ENCODE data around the gene MT1A.

Gene MT1A

DNA sequence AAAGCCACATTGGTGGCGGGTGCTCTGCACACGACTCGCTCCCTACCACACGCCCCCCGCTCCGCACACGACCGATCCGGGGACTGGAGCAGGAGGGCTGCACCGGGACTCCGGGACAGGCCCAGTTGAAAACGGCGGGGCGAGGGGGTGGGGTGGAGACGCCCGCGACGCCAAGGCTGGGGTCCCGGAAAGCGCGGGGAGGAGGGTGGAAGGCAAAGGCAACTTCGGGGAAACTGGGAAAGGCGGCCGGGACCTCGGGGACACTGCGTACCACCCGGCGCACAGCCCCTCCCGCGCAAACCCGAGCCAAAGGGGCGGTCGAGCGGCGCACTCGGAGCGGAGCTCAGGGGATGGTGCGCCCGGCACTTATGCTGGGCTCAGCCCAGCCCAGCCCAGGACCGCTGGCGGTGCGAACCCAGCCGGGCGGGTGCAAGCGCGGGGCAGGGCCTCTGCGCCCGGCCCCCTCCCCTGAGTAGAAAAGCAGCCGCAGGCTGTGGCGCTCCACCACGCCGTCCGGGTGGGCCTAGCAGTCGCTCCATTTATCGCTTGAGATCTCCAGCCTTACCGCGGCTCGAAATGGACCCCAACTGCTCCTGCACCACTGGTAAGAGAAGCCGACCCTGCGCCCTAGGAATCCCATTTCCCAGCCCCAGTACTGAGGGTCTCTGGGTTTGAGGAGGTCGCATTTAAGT, 6.2 kb upstream of the MT1A start, which contains the start of gene MT1M:
Gene MT1M, plus strand, starts transcription at position 504 of the 692 bp plus-strand sequence. Its CDS starts 73 bp downstream, at position 577.
- no peak within 1 kb of the TSS for H3K27ac ChIP-seq (ENCODE audit: low read length)
- no peaks in the 10 kb centered on the region for H4K20me1 ChIP-seq (ENCODE audit: insufficient read depth, low read length)
- H3K79me2 ChIP-seq (ENCODE audit: low read length) = no peaks in the 10 kb centered on the region
- no peaks in the 10 kb centered on the region for H3K36me3 ChIP-seq (replicated peaks; ENCODE audit: insufficient read depth, low read length)
- no peaks in the 10 kb centered on the region for H3K9me3 ChIP-seq (replicated peaks; ENCODE audit: insufficient read depth, low read length)
- no peak within 1 kb of the TSS for H3K9ac ChIP-seq (ENCODE audit: low read length)
- peaks cover 71% of the 10 kb centered on the region for H3K27me3 ChIP-seq (replicated peaks; ENCODE audit: insufficient read depth, low read length)
- H2AFZ ChIP-seq (ENCODE audit: low read length) = no peak within 1 kb of the TSS
- no peak for DNase-seq
- no peak within 1 kb of the TSS for H3K4me3 ChIP-seq (ENCODE audit: low read length)
- H3K9me2 ChIP-seq (replicated peaks; ENCODE audit: insufficient read depth, low read length) = no peaks in the 10 kb centered on the region
- no peaks in the 10 kb centered on the region for H3K4me1 ChIP-seq (ENCODE audit: low read length)
- TF ChIP-seq, protein P1, sequence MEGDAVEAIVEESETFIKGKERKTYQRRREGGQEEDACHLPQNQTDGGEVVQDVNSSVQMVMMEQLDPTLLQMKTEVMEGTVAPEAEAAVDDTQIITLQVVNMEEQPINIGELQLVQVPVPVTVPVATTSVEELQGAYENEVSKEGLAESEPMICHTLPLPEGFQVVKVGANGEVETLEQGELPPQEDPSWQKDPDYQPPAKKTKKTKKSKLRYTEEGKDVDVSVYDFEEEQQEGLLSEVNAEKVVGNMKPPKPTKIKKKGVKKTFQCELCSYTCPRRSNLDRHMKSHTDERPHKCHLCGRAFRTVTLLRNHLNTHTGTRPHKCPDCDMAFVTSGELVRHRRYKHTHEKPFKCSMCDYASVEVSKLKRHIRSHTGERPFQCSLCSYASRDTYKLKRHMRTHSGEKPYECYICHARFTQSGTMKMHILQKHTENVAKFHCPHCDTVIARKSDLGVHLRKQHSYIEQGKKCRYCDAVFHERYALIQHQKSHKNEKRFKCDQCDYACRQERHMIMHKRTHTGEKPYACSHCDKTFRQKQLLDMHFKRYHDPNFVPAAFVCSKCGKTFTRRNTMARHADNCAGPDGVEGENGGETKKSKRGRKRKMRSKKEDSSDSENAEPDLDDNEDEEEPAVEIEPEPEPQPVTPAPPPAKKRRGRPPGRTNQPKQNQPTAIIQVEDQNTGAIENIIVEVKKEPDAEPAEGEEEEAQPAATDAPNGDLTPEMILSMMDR (IDR thresholded peaks at IDR 0.05; ENCODE audit: low read length) = no peak
- TF ChIP-seq EZH2phosphoT487 (IDR thresholded peaks at IDR 0.05; ENCODE audit: low read length) = no peak
- no peak for TF ChIP-seq EZH2 (optimal IDR thresholded peaks at IDR 0.05; ENCODE audit: low read depth, low read length)
- no peaks in the 10 kb centered on the region for H3F3A ChIP-seq (ENCODE audit: insufficient read depth, low read length)
- H3K4me2 ChIP-seq (ENCODE audit: low read depth, low read length) = no peak within 1 kb of the TSS

DNA sequence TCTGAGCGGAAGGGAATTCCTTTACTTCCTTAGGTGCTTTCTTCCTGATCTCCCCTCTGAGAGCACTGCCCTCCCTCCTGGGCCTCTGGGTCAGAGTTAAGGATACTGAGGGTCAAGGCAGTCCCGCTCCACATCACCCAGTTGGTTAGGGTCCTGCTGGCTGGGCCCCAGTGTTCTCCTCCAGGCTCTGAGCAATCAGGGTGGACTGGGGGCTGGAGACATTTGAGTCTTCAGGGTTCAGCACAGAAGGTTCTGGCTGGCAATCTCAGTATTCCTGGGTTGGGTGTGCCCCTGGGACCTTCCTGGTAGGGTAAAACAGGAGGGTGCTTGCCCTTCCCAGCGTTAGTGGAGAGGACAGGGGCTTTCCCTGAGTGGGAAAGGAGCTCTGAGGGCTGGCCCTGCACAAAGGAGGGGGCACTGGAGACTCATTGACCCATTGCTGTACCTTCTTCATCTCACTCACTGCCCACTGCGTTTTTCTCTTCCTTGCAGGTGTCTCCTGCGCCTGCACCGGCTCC, 5.6 kb upstream of the MT1A start:
- Histone ChIP-seq H3K79me2 (ENCODE audit: low read length) (no peaks in the 10 kb centered on the region), H3K4me2 (ENCODE audit: low read depth, low read length) (no peak overlapping the region), H3K36me3 (replicated peaks; ENCODE audit: insufficient read depth, low read length) (no peaks in the 10 kb centered on the region), H3K4me3 (ENCODE audit: low read length) (no peak overlapping the region), H2AFZ (ENCODE audit: low read length) (no peak overlapping the region), H3K9ac (ENCODE audit: low read length) (no peak overlapping the region), H3K9me2 (replicated peaks; ENCODE audit: insufficient read depth, low read length) (no peaks in the 10 kb centered on the region), H3K9me3 (replicated peaks; ENCODE audit: insufficient read depth, low read length) (no peaks in the 10 kb centered on the region), H3K27ac (ENCODE audit: low read length) (no peak overlapping the region), H3K27me3 (replicated peaks; ENCODE audit: insufficient read depth, low read length) (peaks cover 77% of the 10 kb centered on the region), H3K4me1 (ENCODE audit: low read length) (no peaks in the 10 kb centered on the region), H4K20me1 (ENCODE audit: insufficient read depth, low read length) (no peaks in the 10 kb centered on the region), H3F3A (ENCODE audit: insufficient read depth, low read length) (no peaks in the 10 kb centered on the region)
- no peak for DNase-seq
- TF ChIP-seq, protein P1 (IDR thresholded peaks at IDR 0.05; ENCODE audit: low read length) = no peak
- TF ChIP-seq EZH2phosphoT487 (IDR thresholded peaks at IDR 0.05; ENCODE audit: low read length) (no peak), EZH2 (optimal IDR thresholded peaks at IDR 0.05; ENCODE audit: low read depth, low read length) (no peak)

DNA sequence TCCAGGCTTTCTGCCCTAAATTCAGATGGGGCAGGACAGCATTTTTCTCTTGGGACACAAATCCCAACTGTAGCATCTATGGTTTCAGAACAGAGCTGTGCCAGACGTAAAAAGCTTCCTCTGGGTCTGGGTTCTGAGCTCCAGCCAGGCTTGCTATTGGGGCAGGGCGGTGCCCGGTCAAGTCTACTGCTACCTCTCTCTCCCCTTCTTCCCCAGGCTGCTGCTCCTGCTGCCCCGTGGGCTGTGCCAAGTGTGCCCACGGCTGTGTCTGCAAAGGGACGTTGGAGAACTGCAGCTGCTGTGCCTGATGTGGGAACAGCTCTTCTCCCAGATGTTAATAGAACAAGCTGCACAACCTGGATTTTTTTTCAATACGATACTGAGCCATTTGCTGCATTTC, 4.9 kb upstream of the MT1A start:
- Histone ChIP-seq H3F3A (ENCODE audit: insufficient read depth, low read length) (no peaks in the 10 kb centered on the region), H3K4me2 (ENCODE audit: low read depth, low read length) (no peak overlapping the region), H4K20me1 (ENCODE audit: insufficient read depth, low read length) (no peaks in the 10 kb centered on the region), H3K27ac (ENCODE audit: low read length) (no peak overlapping the region), H3K4me1 (ENCODE audit: low read length) (no peaks in the 10 kb centered on the region), H3K9me2 (replicated peaks; ENCODE audit: insufficient read depth, low read length) (no peaks in the 10 kb centered on the region), H3K27me3 (replicated peaks; ENCODE audit: insufficient read depth, low read length) (peaks cover 79% of the 10 kb centered on the region), H3K79me2 (ENCODE audit: low read length) (no peaks in the 10 kb centered on the region), H3K4me3 (ENCODE audit: low read length) (no peak overlapping the region), H3K9ac (ENCODE audit: low read length) (no peak overlapping the region), H2AFZ (ENCODE audit: low read length) (no peak overlapping the region), H3K36me3 (replicated peaks; ENCODE audit: insufficient read depth, low read length) (no peaks in the 10 kb centered on the region), H3K9me3 (replicated peaks; ENCODE audit: insufficient read depth, low read length) (no peaks in the 10 kb centered on the region)
- TF ChIP-seq EZH2phosphoT487 (IDR thresholded peaks at IDR 0.05; ENCODE audit: low read length) (no peak), EZH2 (optimal IDR thresholded peaks at IDR 0.05; ENCODE audit: low read depth, low read length) (no peak)
- TF ChIP-seq, protein P1 (IDR thresholded peaks at IDR 0.05; ENCODE audit: low read length) = no peak
- no peak for DNase-seq

Measured in MM.1S (cell line).